WTC11 (cell line): ENCODE data around the gene ABHD10.

ENCODE experiments used
- CTCF ChIP-seq: fragments of 200-600 bp; IDR thresholded peaks from 2 replicates; pipeline ENCODE4 v1.8.0; 2022; ENCODE audit warnings: antibody characterized with exemption
- JUN ChIP-seq: sonication (generic); formaldehyde crosslinking; IDR thresholded peaks from 2 replicates; pipeline ENCODE4 v1.8.0; 2023; ENCODE audit warnings: mild to moderate bottlenecking, missing genetic modification reagents
- SP1 ChIP-seq: sonication (generic); formaldehyde crosslinking; conservative IDR thresholded peaks from 2 replicates; pipeline ENCODE4 v1.8.1; 2022; ENCODE audit warnings: missing genetic modification reagents
- ZNF281 ChIP-seq: sonication (generic); formaldehyde crosslinking; IDR thresholded peaks from 2 replicates; pipeline ENCODE4 v1.8.0; 2023; ENCODE audit warnings: mild to moderate bottlenecking, missing genetic modification reagents
- TF ChIP-seq, protein P1 (sequence below): sonication (generic); formaldehyde crosslinking; IDR thresholded peaks from 2 replicates; pipeline ENCODE4 v1.8.0; 2022; ENCODE audit warnings: mild to moderate bottlenecking, missing genetic modification reagents
- TF ChIP-seq, protein P2 (sequence below): sonication (generic); formaldehyde crosslinking; IDR thresholded peaks from 2 replicates; pipeline ENCODE4 v1.8.0; 2023; ENCODE audit warnings: missing genetic modification reagents, mild to moderate bottlenecking, borderline replicate concordance

GRCh38 chr3:111971533-111972130, 7.2 kb upstream of the ABHD10 start:
- TF ChIP-seq, protein P1, sequence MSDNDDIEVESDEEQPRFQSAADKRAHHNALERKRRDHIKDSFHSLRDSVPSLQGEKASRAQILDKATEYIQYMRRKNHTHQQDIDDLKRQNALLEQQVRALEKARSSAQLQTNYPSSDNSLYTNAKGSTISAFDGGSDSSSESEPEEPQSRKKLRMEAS = no peak
- TF ChIP-seq, protein P2, sequence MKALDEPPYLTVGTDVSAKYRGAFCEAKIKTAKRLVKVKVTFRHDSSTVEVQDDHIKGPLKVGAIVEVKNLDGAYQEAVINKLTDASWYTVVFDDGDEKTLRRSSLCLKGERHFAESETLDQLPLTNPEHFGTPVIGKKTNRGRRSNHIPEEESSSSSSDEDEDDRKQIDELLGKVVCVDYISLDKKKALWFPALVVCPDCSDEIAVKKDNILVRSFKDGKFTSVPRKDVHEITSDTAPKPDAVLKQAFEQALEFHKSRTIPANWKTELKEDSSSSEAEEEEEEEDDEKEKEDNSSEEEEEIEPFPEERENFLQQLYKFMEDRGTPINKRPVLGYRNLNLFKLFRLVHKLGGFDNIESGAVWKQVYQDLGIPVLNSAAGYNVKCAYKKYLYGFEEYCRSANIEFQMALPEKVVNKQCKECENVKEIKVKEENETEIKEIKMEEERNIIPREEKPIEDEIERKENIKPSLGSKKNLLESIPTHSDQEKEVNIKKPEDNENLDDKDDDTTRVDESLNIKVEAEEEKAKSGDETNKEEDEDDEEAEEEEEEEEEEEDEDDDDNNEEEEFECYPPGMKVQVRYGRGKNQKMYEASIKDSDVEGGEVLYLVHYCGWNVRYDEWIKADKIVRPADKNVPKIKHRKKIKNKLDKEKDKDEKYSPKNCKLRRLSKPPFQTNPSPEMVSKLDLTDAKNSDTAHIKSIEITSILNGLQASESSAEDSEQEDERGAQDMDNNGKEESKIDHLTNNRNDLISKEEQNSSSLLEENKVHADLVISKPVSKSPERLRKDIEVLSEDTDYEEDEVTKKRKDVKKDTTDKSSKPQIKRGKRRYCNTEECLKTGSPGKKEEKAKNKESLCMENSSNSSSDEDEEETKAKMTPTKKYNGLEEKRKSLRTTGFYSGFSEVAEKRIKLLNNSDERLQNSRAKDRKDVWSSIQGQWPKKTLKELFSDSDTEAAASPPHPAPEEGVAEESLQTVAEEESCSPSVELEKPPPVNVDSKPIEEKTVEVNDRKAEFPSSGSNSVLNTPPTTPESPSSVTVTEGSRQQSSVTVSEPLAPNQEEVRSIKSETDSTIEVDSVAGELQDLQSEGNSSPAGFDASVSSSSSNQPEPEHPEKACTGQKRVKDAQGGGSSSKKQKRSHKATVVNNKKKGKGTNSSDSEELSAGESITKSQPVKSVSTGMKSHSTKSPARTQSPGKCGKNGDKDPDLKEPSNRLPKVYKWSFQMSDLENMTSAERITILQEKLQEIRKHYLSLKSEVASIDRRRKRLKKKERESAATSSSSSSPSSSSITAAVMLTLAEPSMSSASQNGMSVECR (CRISPR knock-in tag) = no peak
- TF ChIP-seq CTCF (no peak), JUN (CRISPR knock-in tag) (no peak), SP1 (CRISPR knock-in tag) (no peak), ZNF281 (CRISPR knock-in tag) (no peak)
